VCaP (cell line): ENCODE measurements around the gene SHISAL1.

Source experiments
- H3K27ac ChIP-seq: fragments of 450-650 bp; 2 replicates; pipeline ENCODE4 v1.5.1; 2017
- TF ChIP-seq, protein P1 (sequence below): fragments of 450-650 bp; conservative IDR thresholded peaks from 2 replicates; pipeline ENCODE4 v1.5.1; 2017; ENCODE audit warnings: mild to moderate bottlenecking, moderate library complexity

SHISAL1 gene

DNA sequence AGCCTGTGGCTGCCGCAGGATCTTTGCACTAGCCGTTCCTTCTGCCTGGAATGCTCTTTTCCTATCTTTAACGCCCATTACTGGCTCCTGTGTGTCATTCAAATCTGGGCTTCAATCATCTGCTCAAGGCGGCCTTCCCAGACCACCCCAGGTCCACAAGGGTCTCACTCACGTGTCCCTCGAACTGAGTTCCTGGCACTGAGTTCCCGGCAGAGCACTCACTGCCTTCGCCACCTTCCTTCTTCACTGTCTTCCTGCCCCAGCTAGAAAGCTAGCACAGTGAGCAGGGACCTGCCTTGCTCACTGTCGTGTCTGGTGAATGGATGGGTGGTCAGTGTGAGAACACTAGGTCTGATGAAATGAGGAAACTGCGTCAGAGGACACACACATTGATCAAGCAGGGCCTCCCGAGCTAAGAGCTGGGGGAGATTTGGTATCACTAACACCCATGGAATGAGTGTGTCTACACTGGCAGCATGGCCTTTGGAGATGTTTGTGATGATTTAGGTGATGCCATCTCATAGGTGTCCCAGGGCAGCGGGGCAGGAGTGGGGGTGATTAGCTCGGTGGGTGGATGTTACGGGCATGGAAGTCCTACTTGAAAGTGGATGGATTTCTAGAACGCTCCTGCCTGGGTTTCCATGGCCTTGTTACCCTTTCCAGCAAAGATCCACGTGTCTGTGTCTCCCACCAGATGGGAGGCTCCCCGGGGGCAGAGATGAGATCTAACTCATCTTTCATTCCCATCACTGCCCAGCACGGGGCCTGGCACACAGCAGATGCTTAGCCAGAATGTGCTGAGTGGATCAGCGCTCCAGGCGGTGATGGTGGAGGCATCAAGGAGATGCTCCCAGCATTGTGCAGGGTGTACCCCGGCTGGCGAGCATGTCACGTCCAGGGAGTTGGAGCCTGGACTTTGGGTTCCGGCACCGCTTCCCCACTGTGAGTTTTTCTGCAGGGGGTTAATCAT is 64.5 kb downstream of the SHISAL1 start:
- no peak overlapping the region for H3K27ac ChIP-seq
- TF ChIP-seq, protein P1, sequence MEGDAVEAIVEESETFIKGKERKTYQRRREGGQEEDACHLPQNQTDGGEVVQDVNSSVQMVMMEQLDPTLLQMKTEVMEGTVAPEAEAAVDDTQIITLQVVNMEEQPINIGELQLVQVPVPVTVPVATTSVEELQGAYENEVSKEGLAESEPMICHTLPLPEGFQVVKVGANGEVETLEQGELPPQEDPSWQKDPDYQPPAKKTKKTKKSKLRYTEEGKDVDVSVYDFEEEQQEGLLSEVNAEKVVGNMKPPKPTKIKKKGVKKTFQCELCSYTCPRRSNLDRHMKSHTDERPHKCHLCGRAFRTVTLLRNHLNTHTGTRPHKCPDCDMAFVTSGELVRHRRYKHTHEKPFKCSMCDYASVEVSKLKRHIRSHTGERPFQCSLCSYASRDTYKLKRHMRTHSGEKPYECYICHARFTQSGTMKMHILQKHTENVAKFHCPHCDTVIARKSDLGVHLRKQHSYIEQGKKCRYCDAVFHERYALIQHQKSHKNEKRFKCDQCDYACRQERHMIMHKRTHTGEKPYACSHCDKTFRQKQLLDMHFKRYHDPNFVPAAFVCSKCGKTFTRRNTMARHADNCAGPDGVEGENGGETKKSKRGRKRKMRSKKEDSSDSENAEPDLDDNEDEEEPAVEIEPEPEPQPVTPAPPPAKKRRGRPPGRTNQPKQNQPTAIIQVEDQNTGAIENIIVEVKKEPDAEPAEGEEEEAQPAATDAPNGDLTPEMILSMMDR = no peak

GRCh38 chr22:44247346-44247745 is 65.4 kb downstream of the SHISAL1 start:
- H3K27ac ChIP-seq = no peak overlapping the region
- TF ChIP-seq, protein P1 = no peak

DNA sequence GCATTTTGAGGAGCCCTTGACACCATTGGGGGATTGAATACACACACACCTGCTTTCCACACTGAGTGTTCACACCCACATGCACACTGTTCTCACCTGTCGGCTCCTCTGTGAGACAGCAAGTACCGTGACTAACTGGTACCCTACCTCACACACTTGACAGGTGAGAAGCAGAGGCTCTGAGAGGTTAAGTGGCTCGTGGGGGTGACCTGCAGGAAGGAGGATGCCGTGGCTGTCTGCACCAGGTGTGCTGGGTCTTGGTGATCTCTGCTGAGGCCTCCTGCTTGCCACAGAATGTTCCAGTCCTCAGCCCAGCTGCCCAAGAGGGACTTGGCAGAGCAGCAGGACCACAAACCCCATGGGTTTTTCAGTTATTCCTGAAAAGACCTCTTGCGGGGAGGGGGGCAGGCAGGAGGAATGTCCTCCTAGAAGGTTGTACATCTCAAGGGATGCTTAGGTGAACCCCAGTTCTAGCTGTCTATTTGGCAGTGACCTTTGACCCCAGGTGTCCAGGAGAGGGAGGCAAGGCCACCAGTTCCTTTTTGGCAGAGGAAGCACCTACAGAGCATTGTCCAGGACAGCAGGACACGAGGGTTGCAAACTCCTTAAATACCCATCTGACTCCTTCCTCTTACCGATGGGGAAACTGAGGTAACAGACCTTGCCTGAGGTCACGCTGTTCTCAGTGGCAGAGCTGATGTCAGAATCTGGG is 66.0 kb downstream of the SHISAL1 start:
- no peak overlapping the region for H3K27ac ChIP-seq
- TF ChIP-seq, protein P1 = no peak

DNA sequence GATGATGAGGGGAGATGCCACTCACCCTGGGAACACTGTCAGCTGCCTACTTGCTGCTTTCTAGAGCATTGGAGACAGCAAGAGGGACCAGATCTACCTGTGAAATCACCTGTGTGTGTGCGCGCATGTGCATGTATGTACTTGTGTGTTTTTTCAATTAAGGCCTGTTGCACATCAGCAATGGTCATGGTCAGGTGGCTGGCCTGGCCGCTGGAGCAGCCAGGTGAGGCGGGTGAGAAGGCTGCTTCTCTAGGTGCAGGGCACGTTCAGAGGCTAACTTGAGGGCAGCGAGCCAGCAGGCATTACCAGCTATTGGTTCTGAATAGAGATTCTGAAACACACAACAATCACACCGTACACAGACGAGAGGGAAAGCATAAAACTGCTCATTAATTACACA is 66.9 kb downstream of the SHISAL1 start:
- TF ChIP-seq, protein P1 = no peak
- H3K27ac ChIP-seq = no peak overlapping the region

DNA sequence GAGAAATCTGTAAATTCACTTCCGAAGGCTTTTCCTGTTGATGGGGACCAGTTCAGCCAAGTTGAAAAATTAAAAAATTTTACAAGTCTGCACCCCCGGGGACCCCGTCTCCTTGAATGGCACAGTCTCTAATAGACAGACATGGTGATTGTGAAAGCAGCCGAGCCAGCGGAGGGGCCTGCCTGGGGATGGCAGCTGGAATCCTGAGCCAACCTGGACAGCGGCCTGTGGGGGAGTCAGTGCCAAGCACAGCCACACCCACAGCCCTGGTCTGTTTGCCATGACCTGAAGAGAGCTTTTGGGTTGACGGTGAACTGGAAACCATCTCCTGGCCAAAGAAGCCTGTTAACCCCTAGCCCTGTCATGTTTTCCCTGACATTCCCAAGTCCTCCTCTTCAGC is 67.3 kb downstream of the SHISAL1 start:
- TF ChIP-seq, protein P1 = no peak
- no peak overlapping the region for H3K27ac ChIP-seq

DNA sequence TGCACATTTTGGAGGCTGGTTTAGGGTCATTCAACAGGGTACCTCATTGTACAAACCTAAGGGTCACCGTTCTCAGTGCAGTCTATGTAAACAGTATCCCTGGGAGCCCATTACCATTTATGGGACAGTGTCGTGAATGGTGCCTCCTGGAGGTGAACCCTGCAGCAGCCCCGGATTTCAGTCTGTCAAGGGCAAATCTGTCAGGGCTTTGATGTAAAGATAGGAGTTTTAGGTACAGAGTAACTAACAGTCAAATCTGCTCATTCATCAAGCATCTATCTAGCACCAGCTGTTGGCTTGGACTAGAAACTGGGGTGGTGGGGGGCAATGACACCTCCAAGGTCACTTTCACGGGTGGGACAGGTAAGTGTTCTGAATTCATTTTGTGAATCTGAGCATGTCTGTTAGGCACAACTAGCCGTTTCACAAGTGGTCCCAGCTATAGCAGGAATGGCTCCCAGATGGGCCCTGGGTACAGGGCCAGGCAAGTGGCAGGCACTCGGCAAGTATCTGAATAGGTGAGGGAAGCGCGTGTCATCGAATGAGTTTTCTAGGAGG is 68.4 kb downstream of the SHISAL1 start:
- TF ChIP-seq, protein P1 = no peak
- H3K27ac ChIP-seq = no peak overlapping the region

DNA sequence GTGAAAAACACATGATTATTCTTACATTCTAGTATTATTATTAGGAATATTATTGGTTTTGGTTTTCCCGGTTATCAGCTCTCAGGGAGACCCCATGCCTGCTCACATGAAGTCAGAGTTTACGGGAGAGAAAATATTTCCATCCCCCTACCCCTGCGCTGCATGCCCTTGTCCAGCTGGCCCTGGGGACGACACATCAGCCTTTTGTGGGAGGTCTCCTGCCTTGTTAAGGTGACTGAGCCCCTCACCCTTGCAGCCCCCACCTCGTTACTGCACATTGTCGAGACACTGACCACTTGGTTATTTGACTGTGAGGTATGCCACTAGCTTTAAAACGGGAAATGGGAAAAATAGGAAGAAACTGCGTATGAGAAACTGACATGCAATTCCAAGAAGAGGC is 69.0 kb downstream of the SHISAL1 start:
- H3K27ac ChIP-seq = no peak overlapping the region
- TF ChIP-seq, protein P1 = no peak
